PC-3 (cell line): ENCODE results near the gene PCSK2. TPM values are rescaled to one million over a fixed set of nuclear protein-coding genes. Genes with fewer than 3 reads are reported as not detected.

Experiments used
- ATAC-seq: fragments of 200-7000 bp; cut with Tn5 transposase; 2 replicates; pipeline ENCODE4 v1.9.1; 2020; ENCODE audit warnings: mild to moderate bottlenecking, moderate library complexity
- BruUV-seq: library from RNA; stranded (reverse); fragments of 400-500 nt; replicated peaks from 2 replicates; lab custom pipeline; 2021; lab: Mats Ljungman, UMichigan
- CTCF ChIA-PET: fragments of 300-600 bp; sonication (Branson Sonifier 250); formaldehyde crosslinking; loops from one replicate; lab custom pipeline; 2022; ENCODE audit warnings: antibody characterized with exemption; lab: Charles Lee
- POLR2A ChIA-PET: fragments of 300-600 bp; sonication (Branson Sonifier 250); formaldehyde crosslinking; loops from one replicate; lab custom pipeline; 2022; ENCODE audit warnings: antibody characterized with exemption; ENCODE audit not compliant: unreplicated experiment; lab: Charles Lee
- DNase-seq: peaks from one replicate; pipeline ENCODE4 v3.0.0-alpha.2; 2015
- H2AFZ ChIP-seq: fragments of 300-600 bp; sonication (generic); 2 replicates; pipeline ENCODE4 v1.6.0; 2016; ENCODE audit warnings: antibody characterized with exemption, low read length
- H3F3A ChIP-seq: fragments of 300-600 bp; sonication (generic); one replicate; pipeline ENCODE4 v1.6.0; 2017; ENCODE audit warnings: antibody characterized with exemption, low read length, control low read depth, mild to moderate bottlenecking; ENCODE audit not compliant: unreplicated experiment
- H3K27ac ChIP-seq: fragments of 300-600 bp; sonication (generic); 2 replicates; pipeline ENCODE4 v1.5.1; 2016; ENCODE audit warnings: mild to moderate bottlenecking, low read length
- H3K27me3 ChIP-seq: fragments of 300-600 bp; sonication (generic); 2 replicates; pipeline ENCODE4 v1.6.1; 2016; ENCODE audit warnings: low read length, mixed read lengths
- H3K36me3 ChIP-seq: fragments of 300-600 bp; sonication (generic); 2 replicates; pipeline ENCODE4 v1.6.1; 2016; ENCODE audit warnings: low read depth, mixed run types, low read length, mixed read lengths
- H3K4me1 ChIP-seq: fragments of 300-600 bp; sonication (generic); 2 replicates; pipeline ENCODE4 v1.5.1; 2016; ENCODE audit warnings: low read length; ENCODE audit not compliant: insufficient read depth
- H3K4me2 ChIP-seq: fragments of 300-600 bp; sonication (generic); 2 replicates; pipeline ENCODE4 v1.6.0; 2016; ENCODE audit warnings: low read length
- H3K4me3 ChIP-seq: fragments of 300-600 bp; sonication (generic); 2 replicates; pipeline ENCODE4 v1.5.1; 2016; ENCODE audit warnings: mild to moderate bottlenecking, low read length, mixed read lengths
- H3K79me2 ChIP-seq: fragments of 300-600 bp; sonication (generic); 2 replicates; pipeline ENCODE4 v1.6.1; 2017; ENCODE audit warnings: low read length, mixed read lengths
- H3K9ac ChIP-seq: fragments of 300-600 bp; sonication (generic); 2 replicates; pipeline ENCODE4 v1.6.0; 2016; ENCODE audit warnings: mild to moderate bottlenecking, low read length
- H3K9me2 ChIP-seq: fragments of 300-600 bp; sonication (generic); replicated peaks from 2 replicates; pipeline ENCODE4 v1.6.1; 2016; ENCODE audit warnings: mixed run types, low read length, mixed read lengths
- H3K9me3 ChIP-seq: fragments of 300-600 bp; sonication (generic); 2 replicates; pipeline ENCODE4 v1.6.1; 2016; ENCODE audit warnings: low read length, mixed read lengths
- H4K20me1 ChIP-seq: fragments of 300-600 bp; sonication (generic); 2 replicates; pipeline ENCODE4 v1.6.1; 2016; ENCODE audit warnings: low read length, mixed read lengths
- CTCF ChIP-seq: fragments of 300-600 bp; sonication (generic); conservative IDR thresholded peaks from 2 replicates; pipeline ENCODE4 v1.5.1; 2017; ENCODE audit warnings: antibody characterized with exemption, low read depth, mild to moderate bottlenecking, low read length
- EZH2 ChIP-seq: fragments of 300-600 bp; sonication (generic); IDR thresholded peaks from one replicate; pipeline ENCODE4 v1.6.1; 2017; ENCODE audit warnings: antibody characterized with exemption, mild to moderate bottlenecking, low read length; ENCODE audit not compliant: unreplicated experiment
- EZH2phosphoT487 ChIP-seq: fragments of 300-600 bp; sonication (generic); IDR thresholded peaks from 2 replicates; pipeline ENCODE4 v1.6.1; 2018; ENCODE audit warnings: mild to moderate bottlenecking, antibody characterized with exemption, low read length, borderline replicate concordance
- intact Hi-C: fragments of 100-400 bp; cut with micrococcal nuclease; formaldehyde crosslinking; loops from 2 replicates; pipeline ENCODE4 v1.9.0; 2023
- total RNA-seq: library from RNA; depleted of rRNA; stranded (reverse); fragments of >200 nt; gene quantifications from 2 replicates; pipeline ENCODE4 v1.2.3, GENCODE V29; 2014

PCSK2 gene
- total RNA-seq, 1 experiment from 2014 or later = not detected

GRCh38 chr20:17442588-17442987 is 215.7 kb downstream of the PCSK2 start:
- no peak overlapping the region for H3K4me3 ChIP-seq
- no peaks in the 10 kb centered on the region for H3K79me2 ChIP-seq
- peak; percentile 32 for DNase-seq
- intact Hi-C loops = no loop called here
- no peaks in the 10 kb centered on the region for H3K9me2 ChIP-seq
- ChIA-PET POLR2A (no interaction called here), CTCF (no interaction called here)
- no peak overlapping the region for H3K27ac ChIP-seq
- H2AFZ ChIP-seq = no peak overlapping the region
- no TSS peak for BruUV-seq
- no peaks in the 10 kb centered on the region for H4K20me1 ChIP-seq
- no peak for TF ChIP-seq EZH2
- TF ChIP-seq EZH2phosphoT487 = no peak
- peak; percentile 54 for TF ChIP-seq CTCF
- H3K9ac ChIP-seq = no peak overlapping the region
- no peaks in the 10 kb centered on the region for H3K36me3 ChIP-seq
- no peak overlapping the region for H3K4me2 ChIP-seq
- no peaks in the 10 kb centered on the region for H3F3A ChIP-seq
- H3K4me1 ChIP-seq = no peaks in the 10 kb centered on the region
- no peaks in the 10 kb centered on the region for H3K9me3 ChIP-seq
- ATAC-seq = no peak
- H3K27me3 ChIP-seq = peaks cover 89% of the 10 kb centered on the region

GRCh38 chr20:17443131-17443858 is 216.5 kb downstream of the PCSK2 start:
- H3K4me1 ChIP-seq = no peaks in the 10 kb centered on the region
- peaks cover 93% of the 10 kb centered on the region for H3K27me3 ChIP-seq
- ChIA-PET CTCF (no interaction called here), POLR2A (no interaction called here)
- H3K9ac ChIP-seq = no peak overlapping the region
- no peaks in the 10 kb centered on the region for H4K20me1 ChIP-seq
- H3K4me2 ChIP-seq = no peak overlapping the region
- ATAC-seq (no peak), DNase-seq (no peak)
- H3K79me2 ChIP-seq = no peaks in the 10 kb centered on the region
- no TSS peak for BruUV-seq
- H3F3A ChIP-seq = no peaks in the 10 kb centered on the region
- no peak overlapping the region for H2AFZ ChIP-seq
- H3K4me3 ChIP-seq = no peak overlapping the region
- H3K27ac ChIP-seq = no peak overlapping the region
- TF ChIP-seq CTCF (no peak), EZH2 (no peak), EZH2phosphoT487 (no peak)
- H3K36me3 ChIP-seq = no peaks in the 10 kb centered on the region
- intact Hi-C loops = no loop called here
- no peaks in the 10 kb centered on the region for H3K9me3 ChIP-seq
- no peaks in the 10 kb centered on the region for H3K9me2 ChIP-seq

- Histone ChIP-seq H3K9me2 (no peaks in the 10 kb centered on the region), H3F3A (no peaks in the 10 kb centered on the region), H2AFZ (no peak overlapping the region), H3K4me3 (no peak overlapping the region), H4K20me1 (no peaks in the 10 kb centered on the region), H3K4me2 (no peak overlapping the region), H3K79me2 (no peaks in the 10 kb centered on the region), H3K9me3 (no peaks in the 10 kb centered on the region), H3K9ac (no peak overlapping the region), H3K27ac (no peak overlapping the region), H3K27me3 (peaks cover 94% of the 10 kb centered on the region), H3K36me3 (no peaks in the 10 kb centered on the region), H3K4me1 (no peaks in the 10 kb centered on the region)
- ATAC-seq = no peak
- TF ChIP-seq EZH2 (no peak), CTCF (no peak), EZH2phosphoT487 (no peak)
- POLR2A ChIA-PET = no interaction called here
- CTCF ChIA-PET = no interaction called here
- no TSS peak for BruUV-seq
- intact Hi-C loops = no loop called here
- DNase-seq = no peak
Measured at GRCh38 chr20:17444091-17444490, 217.3 kb downstream of the PCSK2 start.
